ENCODE data around the gene ZRANB1.

ZRANB1 gene

GRCh38 chr10:125008689-125009638 is 67.0 kb downstream of the ZRANB1 start:
- no peak for DNase-seq

GRCh38 chr10:125009661-125010161 is 67.8 kb downstream of the ZRANB1 start:
- no peak for DNase-seq

- DNase-seq = no peak
These were observed 68.4 kb downstream of the ZRANB1 start for GRCh38 chr10:125010362-125010761.

GRCh38 chr10:125011171-125011925 is 69.4 kb downstream of the ZRANB1 start:
- DNase-seq = no peak

GRCh38 chr10:125011926-125012705 is 70.2 kb downstream of the ZRANB1 start:
- DNase-seq = no peak

- no peak for DNase-seq
These were observed 71.1 kb downstream of the ZRANB1 start for GRCh38 chr10:125012851-125013528.

GRCh38 chr10:125013529-125013872 is 71.6 kb downstream of the ZRANB1 start:
- DNase-seq = no peak

- no peak for DNase-seq
These were observed 72.3 kb downstream of the ZRANB1 start for GRCh38 chr10:125014086-125014830.

GRCh38 chr10:125014836-125015355 is 73.0 kb downstream of the ZRANB1 start:
- no peak for DNase-seq

- no peak for DNase-seq
These were observed 73.5 kb downstream of the ZRANB1 start for GRCh38 chr10:125015356-125015944.

GRCh38 chr10:125016123-125016522 is 74.2 kb downstream of the ZRANB1 start:
- no peak for DNase-seq

GRCh38 chr10:125016611-125017202 is 74.8 kb downstream of the ZRANB1 start:
- DNase-seq = no peak

GRCh38 chr10:125017547-125018298 is 75.8 kb downstream of the ZRANB1 start:
- no peak for DNase-seq

GRCh38 chr10:125018576-125019143 is 76.7 kb downstream of the ZRANB1 start:
- no peak for DNase-seq

- no peak for DNase-seq
These were observed 78.5 kb downstream of the ZRANB1 start for GRCh38 chr10:125020386-125020785.

GRCh38 chr10:125020871-125021270 is 78.9 kb downstream of the ZRANB1 start:
- DNase-seq = no peak

GRCh38 chr10:125021686-125022344 is 79.9 kb downstream of the ZRANB1 start:
- no peak for DNase-seq

- DNase-seq = no peak
These were observed 80.7 kb downstream of the ZRANB1 start for GRCh38 chr10:125022671-125023070.

GRCh38 chr10:125023255-125023654 is 81.3 kb downstream of the ZRANB1 start:
- DNase-seq = no peak
